GM19240 (cell line): ENCODE data around the gene PMM2.
"Not testable (repeated sequence)": the region's sequence is repeated elsewhere in the genome, so short reads cannot be mapped to it uniquely, and the experiment has no call there.

ENCODE experiments used
- DNase-seq: peaks from one replicate; pipeline ENCODE4 v3.0.0; 2011; ENCODE audit warnings: low spot score; ENCODE audit not compliant: insufficient read length

Gene PMM2

GRCh38 chr16:8816967-8817655 lies 19.5 kb downstream of the PMM2 start:
- DNase-seq: no peak

GRCh38 chr16:8818504-8819270 lies 21.0 kb downstream of the PMM2 start:
- no peak for DNase-seq

- DNase-seq: no peak
Observed at GRCh38 chr16:8819411-8820034, 21.9 kb downstream of the PMM2 start.

- DNase-seq: no peak
Observed at GRCh38 chr16:8822403-8822802, 24.8 kb downstream of the PMM2 start.

GRCh38 chr16:8826278-8826879 lies 28.7 kb downstream of the PMM2 start:
- DNase-seq: no peak

- no peak for DNase-seq
Observed at GRCh38 chr16:8828541-8829165, 31.0 kb downstream of the PMM2 start.

- DNase-seq: no peak
Observed at GRCh38 chr16:8831450-8831849, 33.8 kb downstream of the PMM2 start.

GRCh38 chr16:8831871-8832716 lies 34.5 kb downstream of the PMM2 start:
- no peak for DNase-seq

- DNase-seq: no peak
Observed at GRCh38 chr16:8832717-8833105, 35.1 kb downstream of the PMM2 start.

GRCh38 chr16:8836797-8837196 lies 39.2 kb downstream of the PMM2 start:
- not testable (repeated sequence) for DNase-seq

GRCh38 chr16:8837594-8837993 lies 40.0 kb downstream of the PMM2 start:
- DNase-seq: not testable (repeated sequence)

GRCh38 chr16:8842016-8842415 lies 44.4 kb downstream of the PMM2 start:
- DNase-seq: not testable (repeated sequence)

- not testable (repeated sequence) for DNase-seq
Observed at GRCh38 chr16:8843296-8843695, 45.7 kb downstream of the PMM2 start.

- DNase-seq: no peak
Observed at GRCh38 chr16:8845699-8846298, 48.2 kb downstream of the PMM2 start.

GRCh38 chr16:8846401-8846932 lies 48.8 kb downstream of the PMM2 start:
- no peak for DNase-seq

GRCh38 chr16:8847145-8847544 lies 49.5 kb downstream of the PMM2 start:
- no peak for DNase-seq

- no peak for DNase-seq
Observed at GRCh38 chr16:8847623-8848022, 50.0 kb downstream of the PMM2 start.

GRCh38 chr16:8848231-8848938 lies 50.7 kb downstream of the PMM2 start:
- no peak for DNase-seq

- no peak for DNase-seq
Observed at GRCh38 chr16:8848939-8849391, 51.3 kb downstream of the PMM2 start.
